SK-N-SH (cell line): ENCODE measurements around the gene PLXNA4. TPM values are rescaled to one million over a fixed set of nuclear protein-coding genes. Genes with fewer than 3 reads are reported as not detected.

Experiments used
- CTCF ChIA-PET: fragments of 300-600, 350-600 bp; formaldehyde crosslinking; extraction: SDS; loops from one replicate; lab custom pipeline; 2021; lab: Yijun Ruan, JAX
- POLR2A ChIA-PET: fragments of 350-600 bp; sonication (Branson Sonifier 250); formaldehyde crosslinking; extraction: SDS; loops from one replicate; lab custom pipeline; 2020; ENCODE audit warnings: antibody characterized with exemption, inconsistent platforms; lab: Yijun Ruan, JAX
- DNase-seq: peaks from one replicate; pipeline ENCODE4 v3.0.0; 2012
- H2AFZ ChIP-seq: fragments of 200-600 bp; sonication (generic); 2 replicates; pipeline ENCODE4 v1.8.1; 2016; ENCODE audit warnings: antibody characterized with exemption, mild to moderate bottlenecking, low read depth
- H3F3A ChIP-seq: fragments of 200-600 bp; sonication (generic); replicated peaks from 2 replicates; pipeline ENCODE3; 2016; ENCODE audit warnings: antibody characterized with exemption, mild to moderate bottlenecking; ENCODE audit not compliant: insufficient read depth
- H3K27ac ChIP-seq, 2 experiments: fragments of 200-500 bp in 1 of 2; fragments of 200-600 bp in 1 of 2; sonication (Bioruptor generic) in 1 of 2; sonication (generic), shearing (Covaris generic) in 1 of 2; 2 replicates each; pipeline versions ENCODE4 v1.5.1 to v1.6.1; 2014 to 2016; ENCODE audit warnings: low read depth in 2 of 2, inconsistent platforms in 1 of 2, low read length in 1 of 2, mild to moderate bottlenecking in 1 of 2, mixed read lengths in 1 of 2
- H3K27me3 ChIP-seq: fragments of 200-600 bp; sonication (generic), shearing (Covaris generic); 2 replicates; pipeline ENCODE4 v1.6.1; 2016; ENCODE audit warnings: mixed run types; ENCODE audit not compliant: insufficient read depth
- H3K36me3 ChIP-seq, 2 experiments: fragments of 200-500 bp in 1 of 2; fragments of 200-600 bp in 1 of 2; sonication (Bioruptor generic) in 1 of 2; sonication (generic) in 1 of 2; replicated peaks in 1 of 2; 2 replicates each; pipeline versions ENCODE3 to v1.5.1; 2014 to 2016; ENCODE audit warnings: low read length in 1 of 2, mild to moderate bottlenecking in 1 of 2; ENCODE audit not compliant: insufficient read depth in 2 of 2, control insufficient read depth in 1 of 2
- H3K4me1 ChIP-seq, 2 experiments: fragments of 200-500 bp in 1 of 2; fragments of 200-600 bp in 1 of 2; sonication (Bioruptor generic) in 1 of 2; sonication (generic), shearing (Covaris generic) in 1 of 2; 2 replicates each; pipeline versions ENCODE4 v1.5.1 to v1.6.1; 2014 to 2016; ENCODE audit warnings: low read depth in 1 of 2, low read length in 1 of 2, mixed run types in 1 of 2; ENCODE audit not compliant: insufficient read depth in 2 of 2, control insufficient read depth in 1 of 2
- H3K4me2 ChIP-seq: fragments of 200-600 bp; sonication (generic), shearing (Covaris generic); 2 replicates; pipeline ENCODE4 v1.6.1; 2017; ENCODE audit warnings: mixed run types
- H3K4me3 ChIP-seq, 2 experiments: fragments of 200-500 bp in 1 of 2; fragments of 200-600 bp in 1 of 2; sonication (Bioruptor generic) in 1 of 2; sonication (generic), shearing (Covaris generic) in 1 of 2; 2 replicates each; pipeline versions ENCODE4 v1.5.1 to v1.8.1; 2014 to 2016; ENCODE audit warnings: low read depth in 2 of 2, inconsistent platforms in 1 of 2, low read length in 1 of 2, mild to moderate bottlenecking in 1 of 2, mixed read lengths in 1 of 2, moderate library complexity in 1 of 2
- H3K79me2 ChIP-seq: fragments of 200-600 bp; sonication (generic); 2 replicates; pipeline ENCODE4 v1.8.1; 2017; ENCODE audit warnings: mild to moderate bottlenecking; ENCODE audit not compliant: insufficient read depth
- H3K9ac ChIP-seq: fragments of 200-600 bp; sonication (generic); 2 replicates; pipeline ENCODE4 v1.6.1; 2017; ENCODE audit warnings: mixed run types
- H3K9me2 ChIP-seq: fragments of 200-600 bp; sonication (generic); 2 replicates; pipeline ENCODE4 v1.6.1; 2017; ENCODE audit warnings: mixed run types
- H3K9me3 ChIP-seq: fragments of 200-600 bp; sonication (generic); 2 replicates; pipeline ENCODE4 v1.6.1; 2017; ENCODE audit warnings: mixed run types, mild to moderate bottlenecking, moderate library complexity
- H4K20me1 ChIP-seq: fragments of 200-600 bp; sonication (generic); 2 replicates; pipeline ENCODE4 v1.6.1; 2017; ENCODE audit warnings: mild to moderate bottlenecking, mixed run types; ENCODE audit not compliant: insufficient read depth
- CTCF ChIP-seq: fragments of 200-600 bp; sonication (generic); IDR thresholded peaks from 2 replicates; pipeline ENCODE4 v1.6.1; 2017; ENCODE audit warnings: antibody characterized with exemption, mild to moderate bottlenecking, moderate library complexity
- EP300 ChIP-seq, 2 experiments: IDR thresholded peaks; 2 replicates each; pipeline versions ENCODE4 v1.4.0 to v1.6.1; 2012; ENCODE audit warnings: borderline replicate concordance in 1 of 2, low read depth in 1 of 2, low read length in 1 of 2
- FOSL2 ChIP-seq: IDR thresholded peaks from 2 replicates; pipeline ENCODE4 v1.4.0; 2012; ENCODE audit warnings: low read depth, mild to moderate bottlenecking, moderate library complexity, borderline replicate concordance
- FOXJ3 ChIP-seq: sonication (generic); formaldehyde crosslinking; IDR thresholded peaks from 2 replicates; pipeline ENCODE4 v1.5.1; 2020; ENCODE audit warnings: mild to moderate bottlenecking, missing genetic modification reagents
- MEF2A ChIP-seq: IDR thresholded peaks from 2 replicates; pipeline ENCODE4 v1.4.0; 2012; ENCODE audit warnings: low read depth, borderline replicate concordance
- MXI1 ChIP-seq: IDR thresholded peaks from 2 replicates; pipeline ENCODE4 v1.6.1; 2012; ENCODE audit warnings: mild to moderate bottlenecking, low read depth, low read length, improper control_type of control experiment
- NFIC ChIP-seq: IDR thresholded peaks from 2 replicates; pipeline ENCODE4 v1.4.0; 2012; ENCODE audit warnings: borderline replicate concordance
- POLR2AphosphoS5 ChIP-seq: IDR thresholded peaks from 2 replicates; pipeline ENCODE4 v1.6.1; 2012; ENCODE audit warnings: low read depth, low read length
- RAD21 ChIP-seq: IDR thresholded peaks from 2 replicates; pipeline ENCODE4 v1.6.1; 2012; ENCODE audit warnings: mild to moderate bottlenecking, low read length
- RCOR1 ChIP-seq: fragments of 150-350 bp; IDR thresholded peaks from 2 replicates; pipeline ENCODE4 v1.6.1; 2017; ENCODE audit warnings: antibody characterized with exemption, low read length
- RFX5 ChIP-seq: IDR thresholded peaks from 2 replicates; pipeline ENCODE4 v1.6.1; 2012; ENCODE audit warnings: mild to moderate bottlenecking, improper control_type of control experiment, low read length
- RXRA ChIP-seq: IDR thresholded peaks from 2 replicates; pipeline ENCODE4 v1.4.0; 2012; ENCODE audit warnings: low read depth, mild to moderate bottlenecking, borderline replicate concordance
- TEAD4 ChIP-seq: IDR thresholded peaks from 2 replicates; pipeline ENCODE4 v1.4.0; 2012; ENCODE audit warnings: mild to moderate bottlenecking, borderline replicate concordance; ENCODE audit not compliant: insufficient read depth
- USF1 ChIP-seq: IDR thresholded peaks from 2 replicates; pipeline ENCODE4 v1.4.0; 2012; ENCODE audit warnings: low read depth, borderline replicate concordance
- ZBTB33 ChIP-seq: IDR thresholded peaks from 2 replicates; pipeline ENCODE4 v1.4.0; 2012; ENCODE audit warnings: low read depth, borderline replicate concordance
- WGBS: methylation state at CpG from one replicate; pipeline ENCODE4 v1.1.6; 2017; ENCODE audit warnings: low lambda C conversion rate; 5-methylcytosine and 5-hydroxymethylcytosine counted together
- polyA plus RNA-seq, 3 experiments: library from polyadenylated mRNA; depleted of rRNA; stranded (reverse); fragments of >200 nt; gene quantifications; 2 replicates each; pipeline ENCODE4 v1.2.3, GENCODE V29; 2012

The PLXNA4 gene
- polyA plus RNA-seq, 1 of the 3 experiments (the other 2 are of a cell fraction) = 2.4 TPM

- CTCF ChIA-PET = interaction anchor here (1.6 to 1.8 kb wide), 2 partner anchors 24 to 42 kb away, joined by 3 to 10 read pairs; no protein-coding TSS in a partner anchor
- Histone ChIP-seq H3K36me3 (no peaks in the 10 kb centered on the region), H3K4me2 (no peak overlapping the region), H3K27me3 (no peaks in the 10 kb centered on the region), H3K79me2 (no peaks in the 10 kb centered on the region), H3F3A (no peaks in the 10 kb centered on the region), H4K20me1 (no peaks in the 10 kb centered on the region), H3K9me2 (no peaks in the 10 kb centered on the region), H2AFZ (no peak overlapping the region), H3K4me3 (no peak overlapping the region), H3K27ac (no peak overlapping the region), H3K4me1 (peaks cover 0 to 8% of the 10 kb centered on the region in 2 experiments; a peak in 1 of 4 replicates), H3K9ac (no peak overlapping the region), H3K9me3 (no peaks in the 10 kb centered on the region)
- TF ChIP-seq TEAD4 = no peak
- no peak for TF ChIP-seq MEF2A
- no peak for TF ChIP-seq USF1
- no peak for TF ChIP-seq FOSL2
- no peak for TF ChIP-seq FOXJ3 (CRISPR knock-in tag)
- TF ChIP-seq RXRA = no peak
- 0 out of 4 replicates have a peak, but pooled peaks of 1 of the 2 experiments have one; percentile 13 for TF ChIP-seq EP300 (IDR thresholded peaks at IDR 0.05; ENCODE audit: borderline replicate concordance in 1 of 2, low read depth in 1 of 2, low read length in 1 of 2)
- TF ChIP-seq MXI1 = 0 out of 2 replicates have a peak, but pooled peaks have one; percentile 18
- TF ChIP-seq ZBTB33 = no peak
- TF ChIP-seq POLR2AphosphoS5 = no peak
- TF ChIP-seq CTCF = no peak
- no peak for TF ChIP-seq RCOR1
- no peak for TF ChIP-seq RAD21
- no peak for TF ChIP-seq NFIC
- TF ChIP-seq RFX5 = no peak
- 41% methylated on average over 5 of the region's 5 CpGs for WGBS
- POLR2A ChIA-PET = no interaction called here
- peak; percentile 33 for DNase-seq
Observed at GRCh38 chr7:132361146-132361545, 215.1 kb downstream of the PLXNA4 start.
